NCI-H460 (cell line): ENCODE data around the gene PPP1R7. TPM values are rescaled to one million over a fixed set of nuclear protein-coding genes. Genes with fewer than 3 reads are reported as not detected.

Experiments used
- DNase-seq: peaks from one replicate; pipeline ENCODE4 v3.0.0-alpha.2; 2016; ENCODE audit warnings: low read depth; ENCODE audit errors: extremely low read depth
- total RNA-seq: library from RNA; depleted of rRNA; stranded (reverse); fragments of >200 nt; shearing (Covaris generic); gene quantifications from 2 replicates; pipeline ENCODE4 v1.2.3, GENCODE V29; 2014

The PPP1R7 gene
- total RNA-seq, 1 experiment from 2014 or later: 74.1 TPM

- no peak for DNase-seq
These were observed 31.3 kb upstream of the PPP1R7 start for GRCh38 chr2:241118737-241119505.

- no peak for DNase-seq
These were observed 29.8 kb upstream of the PPP1R7 start for GRCh38 chr2:241120440-241120839.

- DNase-seq: no peak
These were observed 29.3 kb upstream of the PPP1R7 start for GRCh38 chr2:241121008-241121407.

- DNase-seq: no peak
These were observed 27.8 kb upstream of the PPP1R7 start for GRCh38 chr2:241122376-241123002.

- no peak for DNase-seq
These were observed 26.3 kb upstream of the PPP1R7 start for GRCh38 chr2:241123816-241124536.

GRCh38 chr2:241125626-241126025 is 24.6 kb upstream of the PPP1R7 start:
- DNase-seq: no peak

- DNase-seq: no peak
These were observed 24.1 kb upstream of the PPP1R7 start for GRCh38 chr2:241126201-241126611.

GRCh38 chr2:241126771-241127202 is 23.5 kb upstream of the PPP1R7 start:
- DNase-seq: no peak

GRCh38 chr2:241128266-241128665 is 22.0 kb upstream of the PPP1R7 start:
- DNase-seq: no peak

GRCh38 chr2:241129086-241129871 is 21.0 kb upstream of the PPP1R7 start:
- DNase-seq: no peak

GRCh38 chr2:241130316-241130715 is 20.0 kb upstream of the PPP1R7 start:
- DNase-seq: no peak

- DNase-seq: no peak
These were observed 18.7 kb upstream of the PPP1R7 start for GRCh38 chr2:241131531-241131930.

- DNase-seq: no peak
These were observed 17.5 kb upstream of the PPP1R7 start for GRCh38 chr2:241132538-241133435.

GRCh38 chr2:241133436-241133820 is 16.8 kb upstream of the PPP1R7 start:
- no peak for DNase-seq

GRCh38 chr2:241134711-241135110 is 15.6 kb upstream of the PPP1R7 start:
- no peak for DNase-seq

- no peak for DNase-seq
These were observed 14.5 kb upstream of the PPP1R7 start for GRCh38 chr2:241135737-241136136.

- DNase-seq: no peak
These were observed 14.1 kb upstream of the PPP1R7 start for GRCh38 chr2:241136191-241136590.

- DNase-seq: no peak
These were observed 13.5 kb upstream of the PPP1R7 start for GRCh38 chr2:241136661-241137260.
